ENCODE results near the gene DRGX.

Gene DRGX

GRCh38 chr10:49407552-49408137 is 11.8 kb upstream of the DRGX start:
- DNase-seq, result peak; percentile 2 to 10

- no peak for DNase-seq
Measured at GRCh38 chr10:49407151-49407550, 11.3 kb upstream of the DRGX start.

DNA sequence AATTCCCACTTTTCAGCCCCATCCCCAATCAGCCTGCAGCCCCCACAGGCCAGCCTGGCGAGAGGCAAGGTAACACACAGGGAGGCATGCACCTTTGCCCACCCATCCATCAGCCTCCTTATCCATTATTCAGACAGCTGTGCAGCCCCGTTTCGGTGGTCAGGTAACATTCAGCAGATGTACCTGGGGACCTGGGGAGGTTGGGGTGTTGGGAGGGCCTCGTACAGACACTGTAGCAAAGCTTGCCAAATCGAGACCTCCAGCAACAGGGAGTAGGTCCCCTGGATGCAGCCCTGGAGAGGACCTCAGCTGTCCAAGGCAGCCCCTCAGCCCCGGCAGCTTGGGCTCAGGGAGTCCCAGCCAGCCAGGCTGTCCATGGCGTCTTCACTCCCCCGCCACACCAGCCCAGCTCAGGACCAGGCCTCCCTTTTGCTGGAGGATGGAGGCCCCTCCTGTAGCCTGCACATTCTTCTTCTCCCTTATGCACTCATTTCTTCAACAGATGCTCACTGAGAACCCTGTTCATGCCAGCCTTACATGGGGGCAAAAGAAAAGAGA is 8.5 kb upstream of the DRGX start:
- DNase-seq, result no peak

GRCh38 chr10:49403363-49403762 is 7.5 kb upstream of the DRGX start:
- no peak for DNase-seq

DNA sequence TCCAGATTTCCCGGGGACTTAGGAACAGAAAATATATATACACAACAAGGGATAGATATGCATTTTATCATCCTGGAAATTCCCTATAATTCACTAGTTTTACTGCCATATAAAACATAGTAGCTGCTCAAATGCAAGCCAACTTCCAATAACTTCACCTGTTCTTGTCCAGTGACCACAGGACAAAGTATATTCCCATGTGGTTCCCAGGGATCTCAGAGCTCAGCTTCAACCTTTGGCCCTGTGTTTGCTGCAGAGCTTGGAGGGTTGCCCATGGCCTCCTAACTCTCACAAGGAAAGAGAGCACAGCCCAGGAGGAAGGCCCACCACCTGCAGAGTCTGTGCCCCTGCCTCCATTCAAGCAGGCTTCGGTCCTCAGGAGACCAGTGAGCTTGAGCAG is 4.5 kb upstream of the DRGX start:
- no peak for DNase-seq

- no peak for DNase-seq
Measured at GRCh38 chr10:49398986-49399385, 3.1 kb upstream of the DRGX start.

- DNase-seq, result no peak
Measured at GRCh38 chr10:49398000-49398861, 2.3 kb upstream of the DRGX start.

GRCh38 chr10:49397036-49397999 is 1.4 kb upstream of the DRGX start:
- no peak for DNase-seq

DNA sequence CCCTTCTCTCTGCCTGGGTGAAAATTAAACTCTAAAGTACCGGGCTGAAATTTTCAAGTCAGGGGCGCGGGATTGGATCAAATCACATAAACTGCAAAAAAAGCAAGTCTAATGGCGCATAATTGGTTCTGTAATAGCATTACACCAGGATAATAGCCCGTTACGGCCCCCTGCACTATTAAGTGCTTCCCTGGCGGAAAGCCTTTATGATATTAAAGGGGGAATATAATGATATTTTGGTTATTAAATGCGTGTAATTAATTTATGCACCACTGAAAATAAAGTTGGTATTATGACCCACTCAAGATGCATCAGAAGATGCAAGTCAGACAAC is 744 bp upstream of the DRGX start:
- no peak for DNase-seq

DNA sequence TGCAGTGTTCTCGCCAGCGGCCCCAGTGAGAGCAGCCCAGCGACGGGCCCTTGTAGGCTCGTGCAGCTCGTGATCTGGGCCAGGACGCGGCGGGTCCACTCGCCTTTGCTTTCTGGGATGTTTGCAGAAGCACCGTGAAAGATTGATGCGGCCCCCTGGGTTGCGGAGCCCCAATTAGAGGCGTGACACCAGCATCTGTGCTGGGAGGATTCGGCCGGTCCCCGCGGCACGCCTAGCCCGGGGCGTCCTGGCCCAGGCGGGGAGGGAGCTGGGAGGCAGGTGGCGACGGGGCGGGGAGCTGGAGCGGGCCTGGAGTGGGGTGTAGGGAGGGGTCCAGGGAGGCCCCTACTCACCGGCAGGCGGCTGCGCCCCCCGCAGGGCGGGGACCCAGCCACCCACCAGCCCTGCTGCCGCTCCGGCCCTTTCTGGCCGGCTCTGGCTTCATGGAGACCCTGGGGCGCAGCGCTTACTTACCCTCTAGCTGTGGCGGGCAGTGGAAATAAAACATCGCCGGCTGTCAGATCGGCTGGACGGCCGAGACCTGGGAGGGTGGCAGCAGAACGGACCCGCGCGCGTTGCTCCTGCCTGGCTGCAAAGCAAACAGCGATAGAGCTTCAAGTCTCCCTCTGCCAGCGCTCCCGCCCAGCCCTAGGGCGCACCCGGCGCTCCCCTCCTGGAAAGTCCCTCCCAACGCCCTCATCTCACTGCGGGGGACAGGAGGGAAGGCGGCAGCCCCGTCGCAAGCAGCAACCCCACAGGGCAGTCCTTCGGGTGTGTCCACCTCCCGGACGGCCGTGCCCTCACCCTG is 752 bp downstream of the DRGX start:
- no peak for DNase-seq

DNA sequence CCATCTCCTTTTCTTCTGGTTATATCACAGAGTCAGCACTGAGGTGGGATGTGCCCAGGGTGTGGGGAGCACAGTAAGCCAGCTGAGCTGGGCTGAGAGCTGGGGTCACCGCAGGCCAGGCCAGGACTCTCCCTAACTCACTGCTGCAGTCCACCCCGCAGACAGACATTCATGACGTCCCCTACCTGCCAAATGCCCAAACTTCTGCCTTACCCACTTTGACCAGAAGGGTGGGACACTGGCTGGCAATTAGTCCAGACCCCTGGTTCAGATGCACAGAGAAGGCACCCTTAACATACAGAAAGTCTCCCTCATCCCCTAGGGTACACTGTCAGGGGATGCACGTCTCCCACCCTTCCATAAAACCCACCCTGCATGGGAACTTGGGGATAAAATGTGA is 2.1 kb downstream of the DRGX start:
- DNase-seq, result no peak

DNA sequence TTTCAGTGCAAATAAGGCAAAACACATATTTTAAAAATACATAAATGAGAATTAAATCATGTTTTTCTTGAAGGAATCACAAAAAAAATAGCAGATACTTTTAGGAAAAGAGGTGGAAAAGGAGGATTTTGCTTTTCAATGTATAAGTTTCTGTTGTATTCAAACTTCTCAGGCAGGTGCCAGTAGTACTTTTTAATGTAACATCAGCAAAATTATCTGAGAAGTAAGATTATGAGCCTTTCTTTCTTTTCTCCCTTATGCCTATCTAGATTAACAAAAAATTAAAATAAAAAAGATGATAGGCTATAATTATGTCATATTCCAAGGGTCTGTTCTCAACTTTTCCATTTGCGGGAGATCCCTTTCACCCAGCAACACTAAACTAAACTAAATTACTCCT is 2.6 kb downstream of the DRGX start:
- DNase-seq, result no peak

- DNase-seq, result no peak
Measured at GRCh38 chr10:49389361-49389933, 6.4 kb downstream of the DRGX start.

DNA sequence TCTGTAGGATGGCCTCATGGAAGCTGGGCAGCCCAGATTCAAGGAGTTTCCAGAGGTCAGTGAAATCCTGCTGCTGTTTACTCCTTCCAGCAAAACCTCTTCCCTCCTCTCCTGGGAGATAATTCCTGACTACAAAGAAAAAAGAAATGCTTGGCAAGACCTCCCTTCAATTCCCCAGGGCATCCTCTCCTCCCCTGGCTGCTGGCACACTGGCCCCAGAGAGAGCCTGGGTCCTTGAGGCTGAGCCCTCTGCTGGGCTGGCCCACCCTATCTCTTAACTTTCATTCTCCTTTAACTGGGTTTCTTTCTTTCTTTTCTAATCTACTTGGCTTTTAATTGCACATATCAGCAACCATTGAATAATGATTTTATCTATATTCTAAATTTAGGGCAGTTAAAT is 7.7 kb downstream of the DRGX start:
- no peak for DNase-seq

DNA sequence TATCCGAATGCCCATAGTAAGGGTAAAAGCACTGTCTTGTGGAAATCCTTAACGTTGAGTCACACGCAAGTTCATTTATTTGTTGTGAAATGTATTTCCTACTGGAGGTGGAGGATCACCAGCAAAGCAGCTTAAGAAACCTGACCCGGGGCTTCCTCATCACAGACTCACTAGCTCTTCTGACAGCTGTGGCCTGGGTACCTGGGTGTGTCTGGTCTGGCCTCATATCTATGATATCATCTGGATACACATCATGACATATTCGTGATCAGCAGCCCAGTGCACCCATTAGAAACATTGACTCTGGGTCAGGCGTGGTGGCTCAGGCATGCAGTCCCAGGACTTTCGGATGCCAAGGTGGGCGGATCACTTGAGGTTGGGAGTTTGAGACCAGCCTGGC is 8.8 kb downstream of the DRGX start:
- DNase-seq, result no peak

DNA sequence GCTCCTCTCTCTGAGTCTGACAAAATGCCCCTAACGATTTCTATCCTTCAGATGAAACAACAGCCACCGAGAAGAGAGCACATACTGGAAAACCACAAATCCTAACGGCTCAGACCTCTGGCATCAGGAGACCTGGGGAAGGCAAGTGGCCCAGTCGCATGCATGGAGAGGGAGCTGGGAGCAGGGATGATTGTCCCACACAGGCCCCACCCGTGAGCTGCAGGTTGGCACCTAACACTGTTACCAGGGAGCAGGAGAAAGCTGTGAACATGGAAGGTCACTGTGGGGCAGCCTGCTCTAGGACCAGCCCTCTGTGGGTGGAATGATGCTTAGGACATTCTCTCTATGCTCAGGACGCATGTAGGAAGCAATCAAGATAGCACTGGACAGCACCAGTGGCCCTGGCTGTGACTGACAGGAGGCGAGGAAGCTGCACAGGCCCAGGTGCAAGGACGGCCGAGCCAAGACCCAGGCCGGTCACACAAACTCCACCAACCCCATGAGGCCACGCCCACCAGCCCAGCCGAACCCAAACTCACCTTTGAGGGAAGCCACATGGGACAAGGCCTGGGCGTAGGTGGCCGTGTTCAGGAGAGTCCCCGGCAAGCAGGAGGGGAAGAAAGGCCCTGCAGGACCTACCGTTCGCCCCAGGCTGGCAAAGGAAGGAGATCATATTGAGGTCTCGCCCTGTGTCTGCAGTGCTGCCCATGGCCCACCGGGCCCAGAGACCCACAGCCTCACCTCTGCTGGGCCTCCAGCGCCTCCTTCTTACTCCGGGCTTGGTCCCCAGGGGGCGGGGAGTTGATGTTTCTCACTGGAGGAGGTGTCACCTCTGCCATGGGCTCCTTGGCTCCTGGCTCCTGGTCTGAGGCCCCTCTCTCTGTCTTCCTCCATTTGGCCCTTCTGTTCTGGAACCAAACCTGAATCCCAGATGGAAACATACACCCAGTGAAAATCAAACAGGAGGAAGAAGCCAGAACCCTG is 9.7 kb downstream of the DRGX start:
- no peak for DNase-seq

DNA sequence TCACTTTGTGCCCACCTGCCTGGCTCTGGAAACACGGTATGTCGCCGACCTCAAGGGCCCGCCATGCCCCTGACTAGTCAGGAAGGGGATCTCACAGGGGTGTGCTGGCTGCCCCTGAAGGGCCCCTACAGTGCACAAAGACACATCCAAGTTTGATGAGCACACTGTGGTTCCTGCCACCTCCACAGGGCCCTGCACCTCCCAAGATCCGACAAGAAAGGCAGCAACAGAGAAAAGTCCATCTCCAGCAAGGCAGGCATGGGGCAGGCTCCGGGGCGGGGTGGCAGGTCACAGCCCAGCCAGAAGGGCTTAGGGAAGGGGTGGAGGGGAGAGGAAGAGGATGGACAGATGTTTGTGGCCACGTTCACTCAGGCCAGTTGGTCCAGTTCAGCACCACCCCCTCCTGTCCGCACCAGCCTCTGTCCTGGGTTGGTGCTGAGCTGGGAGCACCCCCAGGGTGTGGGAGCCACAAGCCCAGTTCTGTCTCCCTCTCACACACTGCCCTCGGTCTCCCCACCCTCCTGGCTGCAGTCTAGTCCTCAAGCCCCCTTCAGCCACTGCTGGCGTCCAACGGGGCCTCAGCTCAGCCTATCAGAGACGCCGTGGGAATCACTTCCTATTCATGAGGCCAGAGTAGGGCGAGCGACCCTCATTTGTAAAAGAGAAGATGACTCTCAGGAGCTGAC is 11.5 kb downstream of the DRGX start:
- DNase-seq, result no peak

DNA sequence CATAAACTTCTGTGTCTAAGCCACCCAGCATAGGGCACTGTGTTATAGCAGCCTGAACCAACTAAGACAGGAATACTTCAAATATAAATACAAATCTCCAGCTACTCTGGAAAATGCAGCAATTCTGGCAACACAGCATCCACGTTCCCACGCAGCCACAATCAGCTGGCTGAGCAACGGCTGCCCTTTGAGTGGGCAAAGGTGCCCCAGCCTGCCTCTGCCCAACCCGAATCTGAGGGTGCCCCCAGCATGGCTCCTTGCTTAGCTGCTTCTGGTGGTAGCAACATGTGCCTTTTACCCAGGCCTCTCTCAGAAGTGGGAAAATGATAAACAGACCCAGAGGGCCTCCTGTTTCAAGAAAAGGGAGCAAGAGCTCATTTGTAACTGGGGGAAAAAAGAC is 12.0 kb downstream of the DRGX start:
- no peak for DNase-seq

GRCh38 chr10:49382826-49383225 is 13.1 kb downstream of the DRGX start:
- DNase-seq, result no peak

- DNase-seq, result no peak
Measured at GRCh38 chr10:49382226-49382625, 13.7 kb downstream of the DRGX start.

Data from NCI-H187 (cell line).